PC-3 (cell line): Measurements from ENCODE around the gene BHLHE23.

Experiments used
- CTCF ChIP-seq: fragments of 300-600 bp; sonication (generic); conservative IDR thresholded peaks from 2 replicates; pipeline ENCODE4 v1.5.1; 2017; ENCODE audit warnings: antibody characterized with exemption, low read depth, mild to moderate bottlenecking, low read length
- EZH2 ChIP-seq: fragments of 300-600 bp; sonication (generic); IDR thresholded peaks from one replicate; pipeline ENCODE4 v1.6.1; 2017; ENCODE audit warnings: antibody characterized with exemption, mild to moderate bottlenecking, low read length; ENCODE audit not compliant: unreplicated experiment
- EZH2phosphoT487 ChIP-seq: fragments of 300-600 bp; sonication (generic); IDR thresholded peaks from 2 replicates; pipeline ENCODE4 v1.6.1; 2018; ENCODE audit warnings: mild to moderate bottlenecking, antibody characterized with exemption, low read length, borderline replicate concordance

- no peak for TF ChIP-seq EZH2phosphoT487
- no peak for TF ChIP-seq CTCF
- no peak for TF ChIP-seq EZH2
Observed at GRCh38 chr20:62972845-62973745, 33.7 kb downstream of the BHLHE23 start.
